PC-9 (cell line): ENCODE measurements around the gene RNASE12.

Source experiments
- EZH2 ChIP-seq: fragments of 200-600 bp; sonication (generic); IDR thresholded peaks from 2 replicates; pipeline ENCODE4 v1.8.0; 2017; ENCODE audit warnings: antibody characterized with exemption, low read depth
- TF ChIP-seq, protein P1 (sequence below): fragments of 200-600 bp; sonication (generic); conservative IDR thresholded peaks from 2 replicates; pipeline ENCODE4 v1.6.1; 2017; ENCODE audit warnings: mixed run types, antibody characterized with exemption, mild to moderate bottlenecking, moderate library complexity

- TF ChIP-seq, protein P1, sequence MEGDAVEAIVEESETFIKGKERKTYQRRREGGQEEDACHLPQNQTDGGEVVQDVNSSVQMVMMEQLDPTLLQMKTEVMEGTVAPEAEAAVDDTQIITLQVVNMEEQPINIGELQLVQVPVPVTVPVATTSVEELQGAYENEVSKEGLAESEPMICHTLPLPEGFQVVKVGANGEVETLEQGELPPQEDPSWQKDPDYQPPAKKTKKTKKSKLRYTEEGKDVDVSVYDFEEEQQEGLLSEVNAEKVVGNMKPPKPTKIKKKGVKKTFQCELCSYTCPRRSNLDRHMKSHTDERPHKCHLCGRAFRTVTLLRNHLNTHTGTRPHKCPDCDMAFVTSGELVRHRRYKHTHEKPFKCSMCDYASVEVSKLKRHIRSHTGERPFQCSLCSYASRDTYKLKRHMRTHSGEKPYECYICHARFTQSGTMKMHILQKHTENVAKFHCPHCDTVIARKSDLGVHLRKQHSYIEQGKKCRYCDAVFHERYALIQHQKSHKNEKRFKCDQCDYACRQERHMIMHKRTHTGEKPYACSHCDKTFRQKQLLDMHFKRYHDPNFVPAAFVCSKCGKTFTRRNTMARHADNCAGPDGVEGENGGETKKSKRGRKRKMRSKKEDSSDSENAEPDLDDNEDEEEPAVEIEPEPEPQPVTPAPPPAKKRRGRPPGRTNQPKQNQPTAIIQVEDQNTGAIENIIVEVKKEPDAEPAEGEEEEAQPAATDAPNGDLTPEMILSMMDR, result no peak
- TF ChIP-seq EZH2, result no peak
These were observed 29.8 kb upstream of the RNASE12 start for GRCh38 chr14:20620798-20621478.
